Memory B cell (primary cell): ENCODE data around the gene AGAP3.

Experiments used
- ATAC-seq: fragments of 150-1000 bp; cut with Tn5 transposase; 2 replicates; pipeline ENCODE4 v1.10.0; 2021; ENCODE audit warnings: low read depth, mild to moderate bottlenecking, moderate library complexity
- DNase-seq, 2 donors: peaks; one replicate each; pipeline ENCODE4 v3.0.0; 2022; ENCODE audit warnings: low spot score in 2 of 2
- H3K27ac Mint-ChIP-seq: one replicate; pipeline ENCODE4 v1.8.0; 2022; ENCODE audit warnings: mild to moderate bottlenecking, moderate library complexity, mixed read lengths
- H3K27me3 Mint-ChIP-seq: one replicate; pipeline ENCODE4 v1.8.0; 2022; ENCODE audit warnings: mixed read lengths
- H3K36me3 Mint-ChIP-seq: one replicate; pipeline ENCODE4 v1.8.0; 2022; ENCODE audit warnings: mild to moderate bottlenecking, mixed read lengths
- H3K4me1 Mint-ChIP-seq: one replicate; pipeline ENCODE4 v1.8.0; 2022; ENCODE audit warnings: mixed read lengths
- H3K4me3 Mint-ChIP-seq: one replicate; pipeline ENCODE4 v1.8.0; 2022; ENCODE audit warnings: mild to moderate bottlenecking, moderate library complexity, mixed read lengths
- H3K9me3 Mint-ChIP-seq: one replicate; pipeline ENCODE4 v1.8.0; 2022; ENCODE audit warnings: mixed read lengths

Gene AGAP3

DNA sequence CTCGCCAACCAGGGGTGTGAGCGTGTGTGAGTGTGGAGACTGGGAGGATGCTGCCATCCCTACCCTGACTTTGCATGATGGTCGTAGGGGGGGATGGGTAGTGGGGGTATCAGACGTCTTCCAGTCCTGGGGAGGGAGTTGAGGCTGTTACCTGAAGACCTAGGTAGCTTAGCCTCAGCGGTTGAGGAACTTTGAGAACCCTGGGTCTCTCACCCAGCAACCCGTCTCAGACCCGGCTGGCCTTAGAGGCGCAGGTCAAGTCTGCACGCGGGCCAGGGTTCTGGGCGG lies 24.2 kb upstream of the AGAP3 start:
- Mint-ChIP-seq H3K27me3 (no peaks in the 10 kb centered on the region), H3K36me3 (peaks cover 3% of the 10 kb centered on the region), H3K9me3 (no peaks in the 10 kb centered on the region), H3K4me1 (peaks cover 21% of the 10 kb centered on the region), H3K27ac (no peak overlapping the region), H3K4me3 (peak overlapping the region; percentile 30)
- DNase-seq (no peak), ATAC-seq (no peak)

DNA sequence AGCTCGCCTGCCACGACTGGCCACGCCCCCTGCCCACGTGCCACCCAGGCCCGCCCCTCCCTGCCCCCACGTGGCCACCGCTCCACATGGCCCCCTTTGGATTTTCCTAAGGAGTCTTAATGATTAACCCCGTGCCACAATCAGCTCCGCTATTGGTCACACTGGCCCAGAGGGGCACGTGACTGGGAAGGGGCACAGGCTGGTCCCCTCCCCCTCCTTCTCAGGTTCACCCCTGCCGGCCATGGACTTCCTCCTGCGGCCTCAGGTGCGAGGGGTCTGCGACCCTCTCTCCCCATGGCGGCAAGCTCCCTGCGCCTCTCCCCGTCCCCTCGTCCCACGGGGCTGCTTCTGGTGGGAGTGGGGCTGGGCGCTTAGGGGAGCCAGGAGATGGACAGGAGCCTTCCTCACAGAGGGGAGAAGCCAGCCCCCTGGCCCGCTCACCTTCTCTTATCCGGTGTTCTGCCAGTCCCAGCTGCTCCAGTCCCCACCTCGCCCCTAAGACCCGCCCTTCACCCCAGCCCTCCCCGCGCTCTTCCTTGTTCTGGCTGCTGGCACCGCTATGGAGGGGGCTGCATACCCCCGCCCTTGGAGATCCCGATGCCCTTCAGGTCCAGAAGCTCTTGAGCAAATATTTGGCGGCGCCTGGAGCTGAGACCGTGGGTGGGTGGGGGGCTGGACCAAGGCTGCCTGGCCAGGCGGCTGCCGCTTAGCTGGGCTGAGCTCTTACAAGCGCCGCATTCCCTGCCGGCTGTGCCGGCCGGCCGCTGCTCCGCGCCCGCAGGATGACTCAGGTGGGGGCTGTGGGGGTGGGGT lies 23.7 kb upstream of the AGAP3 start:
- ATAC-seq (no peak), DNase-seq (no peak)
- Mint-ChIP-seq H3K4me1 (peaks cover 16% of the 10 kb centered on the region), H3K4me3 (no peak overlapping the region), H3K9me3 (no peaks in the 10 kb centered on the region), H3K27me3 (no peaks in the 10 kb centered on the region), H3K27ac (no peak overlapping the region), H3K36me3 (peaks cover 3% of the 10 kb centered on the region)

DNA sequence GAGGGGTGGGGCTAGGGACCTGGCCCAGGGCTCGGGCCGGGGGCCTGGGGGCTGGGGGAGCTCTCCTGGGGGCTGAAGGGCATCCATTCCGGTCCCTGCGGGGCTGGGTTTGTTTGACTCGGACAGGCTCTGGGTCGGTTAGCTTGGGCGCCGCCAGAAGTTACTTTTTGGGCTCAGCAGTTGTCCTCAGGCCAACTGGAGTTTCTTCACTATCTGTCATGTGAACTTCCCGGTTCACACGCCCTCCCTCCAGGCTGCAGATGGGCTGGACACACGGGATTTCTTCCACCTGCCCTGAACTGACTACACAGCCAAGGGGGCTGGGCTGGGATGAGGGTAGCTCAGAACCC lies 23.1 kb upstream of the AGAP3 start:
- no peak overlapping the region for H3K27ac Mint-ChIP-seq
- H3K4me1 Mint-ChIP-seq = peaks cover 16% of the 10 kb centered on the region
- H3K36me3 Mint-ChIP-seq = peaks cover 6% of the 10 kb centered on the region
- DNase-seq = no peak
- no peaks in the 10 kb centered on the region for H3K9me3 Mint-ChIP-seq
- no peaks in the 10 kb centered on the region for H3K27me3 Mint-ChIP-seq
- H3K4me3 Mint-ChIP-seq = no peak overlapping the region
- ATAC-seq = no peak

GRCh38 chr7:151064454-151064853 lies 21.8 kb upstream of the AGAP3 start:
- Mint-ChIP-seq H3K4me3 (no peak overlapping the region), H3K27ac (no peak overlapping the region), H3K27me3 (no peaks in the 10 kb centered on the region), H3K4me1 (peaks cover 12% of the 10 kb centered on the region), H3K36me3 (peaks cover 6% of the 10 kb centered on the region), H3K9me3 (no peaks in the 10 kb centered on the region)
- DNase-seq (no peak), ATAC-seq (no peak)

DNA sequence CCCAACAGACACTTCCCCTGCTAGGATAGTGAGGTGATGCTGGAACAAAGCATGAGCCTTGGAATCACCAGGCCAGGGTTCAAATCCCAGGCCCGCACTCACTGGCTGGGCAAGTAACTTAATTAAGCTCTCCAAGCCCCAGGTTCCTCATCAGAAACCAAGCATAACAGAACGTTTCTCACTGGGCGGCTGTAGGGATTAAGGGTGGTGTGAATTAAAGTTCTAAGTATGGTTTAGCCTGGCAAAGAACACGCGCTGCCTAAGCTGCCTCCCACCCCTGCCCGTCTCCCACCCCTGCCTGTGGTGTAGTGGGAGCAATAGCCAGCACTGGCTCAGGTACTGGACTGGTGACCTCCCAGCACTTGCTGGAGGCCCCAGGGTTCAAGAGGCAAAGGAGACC lies 21.3 kb upstream of the AGAP3 start:
- Mint-ChIP-seq H3K4me3 (no peak overlapping the region), H3K36me3 (peaks cover 6% of the 10 kb centered on the region), H3K4me1 (peaks cover 12% of the 10 kb centered on the region), H3K27ac (no peak overlapping the region), H3K9me3 (no peaks in the 10 kb centered on the region), H3K27me3 (no peaks in the 10 kb centered on the region)
- ATAC-seq (no peak), DNase-seq (no peak)

- Mint-ChIP-seq H3K27ac (no peak overlapping the region), H3K27me3 (no peaks in the 10 kb centered on the region), H3K4me3 (no peak overlapping the region), H3K9me3 (no peaks in the 10 kb centered on the region), H3K4me1 (peaks cover 9% of the 10 kb centered on the region), H3K36me3 (peaks cover 6% of the 10 kb centered on the region)
- DNase-seq = no peak
- ATAC-seq = no peak
Measured at GRCh38 chr7:151065516-151065915, 20.8 kb upstream of the AGAP3 start.

GRCh38 chr7:151066273-151066974 lies 19.9 kb upstream of the AGAP3 start:
- Mint-ChIP-seq H3K4me3 (no peak overlapping the region), H3K36me3 (peaks cover 9% of the 10 kb centered on the region), H3K27me3 (no peaks in the 10 kb centered on the region), H3K27ac (no peak overlapping the region), H3K9me3 (no peaks in the 10 kb centered on the region), H3K4me1 (peaks cover 3% of the 10 kb centered on the region)
- no peak for DNase-seq
- no peak for ATAC-seq

GRCh38 chr7:151068069-151068773 lies 18.1 kb upstream of the AGAP3 start:
- H3K27me3 Mint-ChIP-seq = no peaks in the 10 kb centered on the region
- DNase-seq (no peak), ATAC-seq (no peak)
- peaks cover 9% of the 10 kb centered on the region for H3K36me3 Mint-ChIP-seq
- no peak overlapping the region for H3K4me3 Mint-ChIP-seq
- no peaks in the 10 kb centered on the region for H3K4me1 Mint-ChIP-seq
- no peak overlapping the region for H3K27ac Mint-ChIP-seq
- no peaks in the 10 kb centered on the region for H3K9me3 Mint-ChIP-seq

- H3K27me3 Mint-ChIP-seq = no peaks in the 10 kb centered on the region
- peaks cover 12% of the 10 kb centered on the region for H3K36me3 Mint-ChIP-seq
- no peaks in the 10 kb centered on the region for H3K9me3 Mint-ChIP-seq
- H3K4me1 Mint-ChIP-seq = no peaks in the 10 kb centered on the region
- ATAC-seq (no peak), DNase-seq (no peak)
- H3K4me3 Mint-ChIP-seq = no peak overlapping the region
- no peak overlapping the region for H3K27ac Mint-ChIP-seq
Measured at GRCh38 chr7:151069841-151070573, 16.3 kb upstream of the AGAP3 start.

GRCh38 chr7:151070574-151070960 lies 15.7 kb upstream of the AGAP3 start:
- H3K4me3 Mint-ChIP-seq = no peak overlapping the region
- H3K27me3 Mint-ChIP-seq = no peaks in the 10 kb centered on the region
- H3K9me3 Mint-ChIP-seq = no peaks in the 10 kb centered on the region
- peaks cover 9% of the 10 kb centered on the region for H3K36me3 Mint-ChIP-seq
- no peak for ATAC-seq
- no peak for DNase-seq
- H3K27ac Mint-ChIP-seq = no peak overlapping the region
- no peaks in the 10 kb centered on the region for H3K4me1 Mint-ChIP-seq

- ATAC-seq (no peak), DNase-seq (no peak)
- H3K4me1 Mint-ChIP-seq = no peaks in the 10 kb centered on the region
- no peak overlapping the region for H3K27ac Mint-ChIP-seq
- H3K4me3 Mint-ChIP-seq = no peak overlapping the region
- peaks cover 13% of the 10 kb centered on the region for H3K36me3 Mint-ChIP-seq
- no peaks in the 10 kb centered on the region for H3K9me3 Mint-ChIP-seq
- no peaks in the 10 kb centered on the region for H3K27me3 Mint-ChIP-seq
Measured at GRCh38 chr7:151071032-151071866, 15.0 kb upstream of the AGAP3 start.

DNA sequence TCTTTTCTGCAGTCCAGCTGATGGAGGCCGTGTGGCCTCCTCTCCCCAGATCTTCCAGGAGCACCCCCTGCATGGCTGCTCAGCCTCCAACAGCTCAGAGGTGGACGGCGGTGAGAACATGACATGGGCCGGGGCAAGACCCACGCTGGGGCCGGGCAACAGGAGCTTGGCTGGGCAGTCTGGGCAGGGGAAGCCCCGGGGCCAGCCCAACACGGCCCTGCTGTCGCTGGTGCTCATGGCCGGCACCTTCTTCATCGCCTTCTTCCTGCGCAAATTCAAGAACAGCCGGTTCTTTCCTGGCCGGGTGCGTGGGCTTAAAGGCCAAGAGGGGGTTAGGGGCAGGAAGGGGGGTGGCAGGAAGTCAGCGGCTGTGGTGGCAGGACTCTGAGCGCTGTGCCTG lies 12.3 kb upstream of the AGAP3 start:
- Mint-ChIP-seq H3K9me3 (no peaks in the 10 kb centered on the region), H3K36me3 (peaks cover 10% of the 10 kb centered on the region), H3K4me1 (peaks cover 6% of the 10 kb centered on the region), H3K27me3 (no peaks in the 10 kb centered on the region), H3K27ac (no peak overlapping the region), H3K4me3 (no peak overlapping the region)
- ATAC-seq (no peak), DNase-seq (no peak)

- no peak overlapping the region for H3K27ac Mint-ChIP-seq
- DNase-seq = no peak
- H3K27me3 Mint-ChIP-seq = no peaks in the 10 kb centered on the region
- no peak overlapping the region for H3K4me3 Mint-ChIP-seq
- H3K9me3 Mint-ChIP-seq = no peaks in the 10 kb centered on the region
- peaks cover 12% of the 10 kb centered on the region for H3K4me1 Mint-ChIP-seq
- H3K36me3 Mint-ChIP-seq = peaks cover 10% of the 10 kb centered on the region
- ATAC-seq = no peak
Measured at GRCh38 chr7:151074817-151075661, 11.2 kb upstream of the AGAP3 start.
